ENCODE results near the gene PTPN18. TPM values are rescaled to one million over a fixed set of nuclear protein-coding genes. Genes with fewer than 3 reads are reported as not detected.
A peak's percentile ranks its signal among the peaks of the same experiment; 100 is the strongest.

PTPN18 gene
- total RNA-seq, 1 experiment from 2014 or later: 15.7 TPM

- TF ChIP-seq FOXJ3 (CRISPR knock-in tag; IDR thresholded peaks at IDR 0.05; ENCODE audit: borderline replicate concordance): no peak
- TF ChIP-seq, protein P1, sequence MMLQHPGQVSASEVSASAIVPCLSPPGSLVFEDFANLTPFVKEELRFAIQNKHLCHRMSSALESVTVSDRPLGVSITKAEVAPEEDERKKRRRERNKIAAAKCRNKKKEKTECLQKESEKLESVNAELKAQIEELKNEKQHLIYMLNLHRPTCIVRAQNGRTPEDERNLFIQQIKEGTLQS (CRISPR knock-in tag; conservative IDR thresholded peaks at IDR 0.05): no peak
- TF ChIP-seq, protein P2, sequence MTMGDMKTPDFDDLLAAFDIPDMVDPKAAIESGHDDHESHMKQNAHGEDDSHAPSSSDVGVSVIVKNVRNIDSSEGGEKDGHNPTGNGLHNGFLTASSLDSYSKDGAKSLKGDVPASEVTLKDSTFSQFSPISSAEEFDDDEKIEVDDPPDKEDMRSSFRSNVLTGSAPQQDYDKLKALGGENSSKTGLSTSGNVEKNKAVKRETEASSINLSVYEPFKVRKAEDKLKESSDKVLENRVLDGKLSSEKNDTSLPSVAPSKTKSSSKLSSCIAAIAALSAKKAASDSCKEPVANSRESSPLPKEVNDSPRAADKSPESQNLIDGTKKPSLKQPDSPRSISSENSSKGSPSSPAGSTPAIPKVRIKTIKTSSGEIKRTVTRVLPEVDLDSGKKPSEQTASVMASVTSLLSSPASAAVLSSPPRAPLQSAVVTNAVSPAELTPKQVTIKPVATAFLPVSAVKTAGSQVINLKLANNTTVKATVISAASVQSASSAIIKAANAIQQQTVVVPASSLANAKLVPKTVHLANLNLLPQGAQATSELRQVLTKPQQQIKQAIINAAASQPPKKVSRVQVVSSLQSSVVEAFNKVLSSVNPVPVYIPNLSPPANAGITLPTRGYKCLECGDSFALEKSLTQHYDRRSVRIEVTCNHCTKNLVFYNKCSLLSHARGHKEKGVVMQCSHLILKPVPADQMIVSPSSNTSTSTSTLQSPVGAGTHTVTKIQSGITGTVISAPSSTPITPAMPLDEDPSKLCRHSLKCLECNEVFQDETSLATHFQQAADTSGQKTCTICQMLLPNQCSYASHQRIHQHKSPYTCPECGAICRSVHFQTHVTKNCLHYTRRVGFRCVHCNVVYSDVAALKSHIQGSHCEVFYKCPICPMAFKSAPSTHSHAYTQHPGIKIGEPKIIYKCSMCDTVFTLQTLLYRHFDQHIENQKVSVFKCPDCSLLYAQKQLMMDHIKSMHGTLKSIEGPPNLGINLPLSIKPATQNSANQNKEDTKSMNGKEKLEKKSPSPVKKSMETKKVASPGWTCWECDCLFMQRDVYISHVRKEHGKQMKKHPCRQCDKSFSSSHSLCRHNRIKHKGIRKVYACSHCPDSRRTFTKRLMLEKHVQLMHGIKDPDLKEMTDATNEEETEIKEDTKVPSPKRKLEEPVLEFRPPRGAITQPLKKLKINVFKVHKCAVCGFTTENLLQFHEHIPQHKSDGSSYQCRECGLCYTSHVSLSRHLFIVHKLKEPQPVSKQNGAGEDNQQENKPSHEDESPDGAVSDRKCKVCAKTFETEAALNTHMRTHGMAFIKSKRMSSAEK (CRISPR knock-in tag; IDR thresholded peaks at IDR 0.05; ENCODE audit: borderline replicate concordance): 0 out of 2 replicates have a peak, but pooled peaks have one; percentile 50
- no peak for TF ChIP-seq PRDM15 (CRISPR knock-in tag; IDR thresholded peaks at IDR 0.05)
- TF ChIP-seq CREM (CRISPR knock-in tag; IDR thresholded peaks at IDR 0.05): 0 out of 2 replicates have a peak, but pooled peaks have one; percentile 27
- TF ChIP-seq, protein P3, sequence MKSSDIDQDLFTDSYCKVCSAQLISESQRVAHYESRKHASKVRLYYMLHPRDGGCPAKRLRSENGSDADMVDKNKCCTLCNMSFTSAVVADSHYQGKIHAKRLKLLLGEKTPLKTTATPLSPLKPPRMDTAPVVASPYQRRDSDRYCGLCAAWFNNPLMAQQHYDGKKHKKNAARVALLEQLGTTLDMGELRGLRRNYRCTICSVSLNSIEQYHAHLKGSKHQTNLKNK (CRISPR knock-in tag; IDR thresholded peaks at IDR 0.05): peak; percentile 74; the same call in 1 of the 2 replicates
- TF ChIP-seq TEAD1 (CRISPR knock-in tag; IDR thresholded peaks at IDR 0.05): peak; percentile 77; the same call in 1 of the 2 replicates
- peak; percentile 94 for TF ChIP-seq MAX (CRISPR knock-in tag; IDR thresholded peaks at IDR 0.05)
- no peak for TF ChIP-seq GABPB1 (CRISPR knock-in tag; IDR thresholded peaks at IDR 0.05)
- TF ChIP-seq, protein P4, sequence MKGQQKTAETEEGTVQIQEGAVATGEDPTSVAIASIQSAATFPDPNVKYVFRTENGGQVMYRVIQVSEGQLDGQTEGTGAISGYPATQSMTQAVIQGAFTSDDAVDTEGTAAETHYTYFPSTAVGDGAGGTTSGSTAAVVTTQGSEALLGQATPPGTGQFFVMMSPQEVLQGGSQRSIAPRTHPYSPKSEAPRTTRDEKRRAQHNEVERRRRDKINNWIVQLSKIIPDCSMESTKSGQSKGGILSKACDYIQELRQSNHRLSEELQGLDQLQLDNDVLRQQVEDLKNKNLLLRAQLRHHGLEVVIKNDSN (CRISPR knock-in tag; IDR thresholded peaks at IDR 0.05): peak; percentile 92
- TF ChIP-seq HMGA2 (CRISPR knock-in tag; IDR thresholded peaks at IDR 0.05): no peak
- 0 out of 2 replicates have a peak, but pooled peaks have one; percentile 60 for TF ChIP-seq NFE2L1 (CRISPR knock-in tag; IDR thresholded peaks at IDR 0.05)
- TF ChIP-seq, protein P5, sequence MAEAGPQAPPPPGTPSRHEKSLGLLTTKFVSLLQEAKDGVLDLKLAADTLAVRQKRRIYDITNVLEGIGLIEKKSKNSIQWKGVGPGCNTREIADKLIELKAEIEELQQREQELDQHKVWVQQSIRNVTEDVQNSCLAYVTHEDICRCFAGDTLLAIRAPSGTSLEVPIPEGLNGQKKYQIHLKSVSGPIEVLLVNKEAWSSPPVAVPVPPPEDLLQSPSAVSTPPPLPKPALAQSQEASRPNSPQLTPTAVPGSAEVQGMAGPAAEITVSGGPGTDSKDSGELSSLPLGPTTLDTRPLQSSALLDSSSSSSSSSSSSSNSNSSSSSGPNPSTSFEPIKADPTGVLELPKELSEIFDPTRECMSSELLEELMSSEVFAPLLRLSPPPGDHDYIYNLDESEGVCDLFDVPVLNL (CRISPR knock-in tag; IDR thresholded peaks at IDR 0.05; ENCODE audit: borderline replicate concordance, low read depth): no peak
- TF ChIP-seq ZNF232 (CRISPR knock-in tag; IDR thresholded peaks at IDR 0.05): 0 out of 2 replicates have a peak, but pooled peaks have one; percentile 30
Observed at GRCh38 chr2:130336877-130337734, 18.8 kb upstream of the PTPN18 start (continued).
